Heart left ventricle (tissue), 16 donors: ENCODE data around the gene SMCHD1. TPM values are rescaled to one million over a fixed set of nuclear protein-coding genes. Genes with fewer than 3 reads are reported as not detected.

ENCODE experiments used
- ATAC-seq, 4 donors: fragments of 200-7000 bp; cut with Tn5 transposase; one replicate each; pipeline ENCODE4 v1.9.1; 2020 to 2022; ENCODE audit warnings: moderate library complexity in 4 of 4, mild to moderate bottlenecking in 3 of 4, moderate number of reproducible peaks in 1 of 4
- DNase-seq, 5 donors: peaks; one replicate each; pipeline ENCODE4 v3.0.0-alpha.2; 2020
- H3K27ac ChIP-seq, 12 donors: fragments of 200-600 bp; sonication (generic) in 4 of 12; one replicate each; pipeline versions ENCODE4 v1.5.0 to v1.8.0; 2016 to 2022; ENCODE audit warnings: mild to moderate bottlenecking in 2 of 12
- H3K27me3 ChIP-seq, 9 donors: fragments of 200-600 bp; sonication (generic) in 2 of 9; one replicate each; pipeline versions ENCODE4 v1.5.1 to v1.8.0; 2016 to 2022; ENCODE audit warnings: mild to moderate bottlenecking in 3 of 9
- H3K36me3 ChIP-seq, 9 donors: fragments of 200-600 bp; sonication (generic) in 2 of 9; one replicate each; pipeline versions ENCODE4 v1.5.0 to v1.8.0; 2018 to 2022; ENCODE audit warnings: mild to moderate bottlenecking in 2 of 9
- H3K4me1 ChIP-seq, 12 donors: fragments of 200-600 bp; sonication (generic) in 4 of 12; one replicate each; pipeline versions ENCODE4 v1.5.0 to v1.8.0; 2016 to 2022; ENCODE audit warnings: mild to moderate bottlenecking in 3 of 12
- H3K4me3 ChIP-seq, 12 donors: fragments of 200-600 bp; sonication (generic) in 4 of 12; one replicate each; pipeline versions ENCODE4 v1.5.0 to v1.8.0; 2017 to 2022; ENCODE audit warnings: mild to moderate bottlenecking in 9 of 12, moderate library complexity in 4 of 12
- H3K9me3 ChIP-seq, 12 donors: fragments of 200-600 bp; sonication (generic) in 4 of 12; one replicate each; pipeline versions ENCODE4 v1.5.0 to v1.8.0; 2016 to 2022; ENCODE audit warnings: mild to moderate bottlenecking in 1 of 12
- POLR2A ChIP-seq, 2 donors: fragments of 450-650 bp; IDR thresholded peaks; one replicate each; pipeline ENCODE4 v1.6.1; 2017; ENCODE audit warnings: antibody characterized with exemption in 2 of 2, mild to moderate bottlenecking in 2 of 2, moderate library complexity in 2 of 2
- WGBS, 4 donors: extraction: QIAGEN DNeasy Blood & Tissue Kit in 2 of 4; methylation state at CpG; one replicate each; pipeline versions ENCODE4 v1.1.5 to v1.1.7; 2013 to 2018; 5-methylcytosine and 5-hydroxymethylcytosine counted together
- intact Hi-C, 10 donors: fragments of 100-400 bp; cut with DNase I; formaldehyde crosslinking; loops; one replicate each; pipeline versions ENCODE4 v1.11.1 to v1.14.2; 2022
- polyA plus RNA-seq, 2 donors: library from polyadenylated mRNA; stranded (reverse); fragments of 200-250 nt; gene quantifications; one replicate each; pipeline ENCODE4 v1.2.3, GENCODE V29; 2013
- total RNA-seq, 9 donors: library from RNA; depleted of rRNA in 2 of 9; stranded (reverse); fragments of >200 nt in 2 of 9; fragmentation: NEBNext Ultra II Directional in 3 of 9; extraction: Animal tissue kit (Norgen Biotek cat#: 25700) in 3 of 9; gene quantifications; one replicate each; pipeline versions ENCODE4 v1.1.0 to v1.2.4, GENCODE V29; 2016 to 2023
- TF ChIP-seq, protein P1 (sequence below), 12 donors: fragments of 200-600 bp; sonication (generic) in 4 of 12; IDR thresholded peaks; one replicate each; pipeline versions ENCODE4 v1.5.0 to v1.8.0; 2018 to 2022; ENCODE audit warnings: antibody characterized with exemption in 12 of 12, mild to moderate bottlenecking in 5 of 12
- donor health status: ischemic (EF 13 %, LVEDD 7.1; RV severe dilation, severe dysfunction).
- donor health status: healthy with polysubstance abuse.
- donor health status: DM: no; HTN: yes; CAD: no.
- donor health status: DM: no; HTN: no; CAD: no.
- donor health status: ischemic (EF 25% LVEDD 6.9; RV normal size, moderate dysfunction).
- donor health status: ischemic (EF 25% LVEDD 5.7; RV mildly dilated, moderate dysfunction).
- donor health status: healthy.
- donor health status: DM: yes; HTN: yes; CAD: no.
- donor health status: ischemic (EF 35%, LVEDD 5.7; RV mildly dilated, moderate dysfunction).
- donor health status: nonischemic (EF 11% LVEDD 7.7; RV severe dilation, severe dysfunction).
- donor health status: DM: yes; HTN: yes; CAD: no.
- donor health status: PGD.
- donor health status: ischemic (EF 29% LVEDD 5.4; RV normal size, mild dysfunction).
- donor health status: nonischemic (EF 23%, LVEDD 6.1; RV moderate dilation, normal function).

SMCHD1 gene
- total and polyA plus RNA-seq, 11 donors = 5.7 to 45.9 (median 28.6) TPM

DNA sequence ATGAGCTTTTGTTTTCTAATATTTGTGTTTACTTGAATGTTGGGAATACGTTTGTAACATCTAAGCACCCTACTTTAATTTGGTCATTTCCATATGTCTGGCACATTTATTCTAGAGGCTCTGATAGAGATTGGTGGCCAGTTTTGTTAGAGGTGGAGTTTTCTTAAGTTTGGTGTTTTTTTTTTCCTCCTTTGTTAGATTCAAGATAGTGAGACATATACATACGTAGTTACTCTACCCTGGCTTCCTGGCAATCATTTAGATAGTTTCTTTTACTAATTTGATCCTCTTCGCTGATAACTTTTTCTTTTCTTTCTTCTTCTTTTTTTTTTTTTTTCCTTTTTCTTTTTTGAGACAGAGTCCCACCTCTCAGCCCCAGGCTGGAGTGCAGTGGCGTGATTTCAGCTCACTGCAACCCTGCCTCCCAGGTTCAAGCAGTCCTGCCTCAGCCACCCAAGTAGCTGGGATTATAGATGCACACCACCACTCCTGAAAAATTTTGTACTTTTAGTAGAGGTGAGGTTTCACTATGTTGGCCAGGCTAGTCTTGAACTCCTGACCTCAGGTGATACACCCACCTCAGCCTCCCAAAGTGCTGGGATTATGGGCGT is 26.6 kb downstream of the SMCHD1 start:
- ATAC-seq (peak in 1 of 4 donors; percentile 18), DNase-seq (no peak)
- intact Hi-C loops = no loop called here
- Histone ChIP-seq H3K4me1 (peaks cover 0 to 22% (median 0%) of the 10 kb centered on the region in 12 donors), H3K27me3 (no peaks in the 10 kb centered on the region), H3K36me3 (peaks cover 0 to 63% (median 40%) of the 10 kb centered on the region in 9 donors), H3K9me3 (peaks cover 0 to 13% (median 0%) of the 10 kb centered on the region in 12 donors), H3K4me3 (no peak overlapping the region), H3K27ac (no peak overlapping the region)
- 92 to 97% (median 94%) methylated on average over 5 of the region's 5 CpGs for WGBS, 4 donors
- TF ChIP-seq, protein P1, sequence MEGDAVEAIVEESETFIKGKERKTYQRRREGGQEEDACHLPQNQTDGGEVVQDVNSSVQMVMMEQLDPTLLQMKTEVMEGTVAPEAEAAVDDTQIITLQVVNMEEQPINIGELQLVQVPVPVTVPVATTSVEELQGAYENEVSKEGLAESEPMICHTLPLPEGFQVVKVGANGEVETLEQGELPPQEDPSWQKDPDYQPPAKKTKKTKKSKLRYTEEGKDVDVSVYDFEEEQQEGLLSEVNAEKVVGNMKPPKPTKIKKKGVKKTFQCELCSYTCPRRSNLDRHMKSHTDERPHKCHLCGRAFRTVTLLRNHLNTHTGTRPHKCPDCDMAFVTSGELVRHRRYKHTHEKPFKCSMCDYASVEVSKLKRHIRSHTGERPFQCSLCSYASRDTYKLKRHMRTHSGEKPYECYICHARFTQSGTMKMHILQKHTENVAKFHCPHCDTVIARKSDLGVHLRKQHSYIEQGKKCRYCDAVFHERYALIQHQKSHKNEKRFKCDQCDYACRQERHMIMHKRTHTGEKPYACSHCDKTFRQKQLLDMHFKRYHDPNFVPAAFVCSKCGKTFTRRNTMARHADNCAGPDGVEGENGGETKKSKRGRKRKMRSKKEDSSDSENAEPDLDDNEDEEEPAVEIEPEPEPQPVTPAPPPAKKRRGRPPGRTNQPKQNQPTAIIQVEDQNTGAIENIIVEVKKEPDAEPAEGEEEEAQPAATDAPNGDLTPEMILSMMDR (IDR thresholded peaks at IDR 0.05) = no peak
- no peak for TF ChIP-seq POLR2A (IDR thresholded peaks at IDR 0.05)

DNA sequence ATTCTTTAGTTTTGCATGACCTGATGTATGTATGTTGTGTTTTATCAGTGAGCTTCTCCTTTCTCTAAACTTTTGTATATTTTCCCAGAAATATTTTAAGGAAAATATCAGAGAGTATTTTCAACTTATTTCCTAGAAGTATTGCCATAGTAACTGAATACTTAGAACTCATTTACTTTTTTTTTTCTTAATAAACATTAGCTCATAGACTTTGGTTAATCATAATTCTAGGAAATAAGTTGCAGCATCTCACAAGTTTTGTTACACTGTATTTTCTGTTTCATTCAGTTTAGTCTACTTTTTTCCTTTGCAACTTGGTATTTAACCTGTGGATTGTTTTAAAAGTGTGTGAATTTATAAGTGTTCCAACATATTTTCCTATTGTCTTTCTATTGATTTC is 27.5 kb downstream of the SMCHD1 start:
- intact Hi-C loops = no loop called here
- ATAC-seq (no peak), DNase-seq (no peak)
- Histone ChIP-seq H3K9me3 (peaks cover 0 to 15% (median 0%) of the 10 kb centered on the region in 12 donors), H3K27ac (no peak overlapping the region), H3K4me3 (no peak overlapping the region), H3K36me3 (peaks cover 0 to 63% (median 39%) of the 10 kb centered on the region in 9 donors), H3K4me1 (peaks cover 0 to 23% (median 0%) of the 10 kb centered on the region in 12 donors), H3K27me3 (no peaks in the 10 kb centered on the region)
- TF ChIP-seq, protein P1 (IDR thresholded peaks at IDR 0.05) = no peak
- no peak for TF ChIP-seq POLR2A (IDR thresholded peaks at IDR 0.05)

DNA sequence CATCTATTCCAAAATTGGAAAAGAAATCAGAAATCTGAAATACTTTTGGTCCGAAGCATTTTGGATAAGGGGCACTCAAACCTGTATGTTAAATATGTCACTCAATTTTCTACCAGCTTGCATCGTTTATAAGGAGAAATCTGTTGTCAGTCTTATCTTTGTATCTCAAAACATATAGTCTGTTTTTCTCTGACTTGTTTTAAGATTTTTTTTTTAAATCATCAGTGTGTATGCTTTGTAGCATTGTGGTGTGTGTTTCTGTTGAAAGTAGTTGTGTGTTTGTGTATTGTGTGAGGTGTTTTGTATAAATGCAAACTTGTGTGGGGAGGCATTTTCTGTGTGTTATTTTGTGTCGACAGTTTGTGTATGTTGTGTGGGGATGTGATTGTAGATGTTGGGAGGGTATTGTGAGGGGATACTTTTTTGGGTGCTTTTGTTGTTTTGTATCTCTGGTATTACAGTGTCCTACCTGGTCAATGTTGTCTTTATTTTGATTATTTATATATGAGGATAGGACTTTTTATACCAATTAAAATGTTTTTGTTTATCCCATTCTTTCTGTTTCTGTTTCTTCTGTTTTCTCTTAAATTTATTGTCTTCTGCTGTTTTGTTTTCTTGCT is 30.9 kb downstream of the SMCHD1 start:
- H3K9me3 ChIP-seq = peaks cover 0 to 15% (median 0%) of the 10 kb centered on the region in 12 donors
- DNase-seq (no peak), ATAC-seq (no peak)
- intact Hi-C loops = no loop called here
- peaks cover 0 to 71% (median 51%) of the 10 kb centered on the region in 9 donors for H3K36me3 ChIP-seq
- H3K27ac ChIP-seq = no peak overlapping the region
- 96 to 98% (median 96%) methylated on average over 3 of the region's 3 CpGs for WGBS, 4 donors
- no peak for TF ChIP-seq POLR2A (IDR thresholded peaks at IDR 0.05)
- TF ChIP-seq, protein P1 (IDR thresholded peaks at IDR 0.05) = no peak
- H3K4me1 ChIP-seq = peaks cover 0 to 23% (median 0%) of the 10 kb centered on the region in 12 donors
- no peak overlapping the region for H3K4me3 ChIP-seq
- no peaks in the 10 kb centered on the region for H3K27me3 ChIP-seq

DNA sequence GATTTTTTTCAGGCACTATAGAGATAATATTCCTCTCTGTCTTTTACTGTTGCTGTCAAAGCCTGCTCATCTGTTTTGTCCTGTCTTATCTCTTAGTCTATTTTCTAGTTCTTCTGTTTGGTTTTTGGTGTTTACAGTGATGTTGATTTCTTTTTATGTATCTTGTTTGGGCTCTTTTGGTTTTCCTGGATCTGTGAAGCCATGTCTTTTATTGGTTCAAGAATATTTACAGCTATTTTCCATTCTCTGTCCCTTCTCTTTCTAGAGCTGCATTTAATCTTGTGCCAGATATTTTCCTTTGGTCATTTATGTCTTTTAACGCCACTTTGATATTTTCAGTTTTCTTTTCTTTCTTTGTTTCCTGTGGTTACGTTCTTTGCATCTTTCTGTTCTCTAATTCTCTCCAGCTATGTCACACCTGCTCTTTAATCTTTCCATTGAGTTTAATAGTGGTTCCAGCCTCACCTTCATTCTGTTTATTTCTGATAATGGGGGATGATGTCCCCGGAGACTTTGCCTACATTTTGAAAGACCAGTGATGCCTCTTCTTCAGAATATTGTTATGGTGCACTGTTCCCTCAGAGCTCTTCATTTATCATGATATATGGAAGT is 32.0 kb downstream of the SMCHD1 start:
- no peaks in the 10 kb centered on the region for H3K27me3 ChIP-seq
- 94 to 96% (median 95%) methylated on average over 3 of the region's 3 CpGs for WGBS, 4 donors

More for the DNA sequence above, 32.0 kb downstream of the SMCHD1 start:
- intact Hi-C loops = no loop called here
- Histone ChIP-seq H3K4me3 (no peak overlapping the region), H3K4me1 (peaks cover 0 to 17% (median 0%) of the 10 kb centered on the region in 12 donors), H3K27ac (peak overlapping the region in 1 of 12 donors; percentile 13), H3K36me3 (peaks cover 0 to 76% (median 54%) of the 10 kb centered on the region in 9 donors), H3K9me3 (peaks cover 0 to 15% (median 0%) of the 10 kb centered on the region in 12 donors)
- ATAC-seq (no peak), DNase-seq (no peak)
- TF ChIP-seq POLR2A (IDR thresholded peaks at IDR 0.05) = no peak
- TF ChIP-seq, protein P1 (IDR thresholded peaks at IDR 0.05) = no peak
